H9 (cell line): ENCODE results near the gene NR0B2. TPM values are rescaled to one million over a fixed set of nuclear protein-coding genes. Genes with fewer than 3 reads are reported as not detected.

ENCODE experiments used
- DNase-seq: peaks from one replicate; pipeline ENCODE4 v3.0.0-alpha.2; 2017
- H2AFZ ChIP-seq: one replicate; pipeline ENCODE4 v1.6.1; 2013; ENCODE audit warnings: mild to moderate bottlenecking, low read length, control low read depth, moderate library complexity
- H2AK5ac ChIP-seq: 2 replicates; pipeline ENCODE4 v1.6.1; 2013; ENCODE audit warnings: low read length, control low read depth, mixed read lengths; ENCODE audit not compliant: insufficient read length
- H2BK120ac ChIP-seq: one replicate; pipeline ENCODE4 v1.6.1; 2013; ENCODE audit warnings: low read depth, mild to moderate bottlenecking, low read length, control low read depth, inconsistent platforms; ENCODE audit not compliant: poor library complexity, severe bottlenecking
- H2BK12ac ChIP-seq: 2 replicates; pipeline ENCODE4 v1.6.1; 2013; ENCODE audit warnings: low read length, control low read depth, mixed read lengths, low read depth; ENCODE audit not compliant: insufficient read length
- H2BK15ac ChIP-seq: 2 replicates; pipeline ENCODE4 v1.6.1; 2013; ENCODE audit warnings: low read depth, low read length, control low read depth
- H2BK20ac ChIP-seq: one replicate; pipeline ENCODE4 v1.6.1; 2013; ENCODE audit warnings: low read depth, mild to moderate bottlenecking, low read length, control low read depth, inconsistent platforms; ENCODE audit not compliant: poor library complexity, severe bottlenecking
- H2BK5ac ChIP-seq: 2 replicates; pipeline ENCODE4 v1.6.1; 2013; ENCODE audit warnings: low read length, control low read depth, mixed read lengths; ENCODE audit not compliant: insufficient read length
- H3K14ac ChIP-seq: 2 replicates; pipeline ENCODE4 v1.6.1; 2013; ENCODE audit warnings: low read length, control low read depth; ENCODE audit not compliant: insufficient read depth
- H3K18ac ChIP-seq: 2 replicates; pipeline ENCODE4 v1.6.1; 2013; ENCODE audit warnings: low read depth, mild to moderate bottlenecking, mixed read lengths, low read length, control low read depth; ENCODE audit not compliant: insufficient read length
- H3K23ac ChIP-seq: 2 replicates; pipeline ENCODE4 v1.6.1; 2013; ENCODE audit warnings: low read length, control low read depth, mixed read lengths, low read depth; ENCODE audit not compliant: insufficient read length
- H3K23me2 ChIP-seq: 2 replicates; pipeline ENCODE4 v1.6.1; 2013; ENCODE audit warnings: low read depth, mild to moderate bottlenecking, mixed read lengths, low read length, control low read depth; ENCODE audit not compliant: insufficient read length, poor library complexity, severe bottlenecking
- H3K27ac ChIP-seq: 2 replicates; pipeline ENCODE4 v1.5.1; 2013; ENCODE audit warnings: low read length, control low read depth, mixed read lengths, low read depth; ENCODE audit not compliant: insufficient read length
- H3K27me3 ChIP-seq: 2 replicates; pipeline ENCODE4 v1.6.1; 2013; ENCODE audit warnings: low read length, control low read depth, inconsistent platforms; ENCODE audit not compliant: insufficient read depth
- H3K4ac ChIP-seq: 2 replicates; pipeline ENCODE4 v1.6.1; 2013; ENCODE audit warnings: low read depth, mild to moderate bottlenecking, control low read depth, inconsistent platforms, low read length, moderate library complexity
- H3K4me1 ChIP-seq: 2 replicates; pipeline ENCODE4 v1.6.1; 2013; ENCODE audit warnings: low read length, control low read depth, inconsistent platforms; ENCODE audit not compliant: insufficient read depth
- H3K4me2 ChIP-seq: 2 replicates; pipeline ENCODE4 v1.6.1; 2013; ENCODE audit warnings: low read length, control low read depth, mixed read lengths; ENCODE audit not compliant: insufficient read length, insufficient read depth
- H3K56ac ChIP-seq: 2 replicates; pipeline ENCODE4 v1.6.1; 2013; ENCODE audit warnings: low read depth, mild to moderate bottlenecking, mixed read lengths, low read length, control low read depth; ENCODE audit not compliant: insufficient read length
- H3K79me1 ChIP-seq: 2 replicates; pipeline ENCODE4 v1.6.1; 2013; ENCODE audit warnings: low read depth, mild to moderate bottlenecking, moderate library complexity, low read length, control low read depth, inconsistent platforms; ENCODE audit not compliant: insufficient read depth, poor library complexity, severe bottlenecking
- H3K79me2 ChIP-seq: 2 replicates; pipeline ENCODE4 v1.6.1; 2013; ENCODE audit warnings: low read length, control low read depth, inconsistent platforms; ENCODE audit not compliant: insufficient read depth
- H3K9ac ChIP-seq: 2 replicates; pipeline ENCODE4 v1.6.1; 2013; ENCODE audit warnings: low read length, control low read depth, mixed read lengths; ENCODE audit not compliant: insufficient read length; ENCODE audit errors: extremely low read depth
- H3K9me3 ChIP-seq: one replicate; pipeline ENCODE4 v1.6.1; 2013; ENCODE audit warnings: low read depth, low read length, inconsistent platforms; ENCODE audit not compliant: control insufficient read depth
- H3T11ph ChIP-seq: one replicate; pipeline ENCODE4 v1.6.1; 2013; ENCODE audit warnings: mild to moderate bottlenecking, low read length, control low read depth, inconsistent platforms
- H4K20me1 ChIP-seq: one replicate; pipeline ENCODE4 v1.6.1; 2013; ENCODE audit not compliant: control insufficient read depth, insufficient read length, insufficient read depth
- H4K5ac ChIP-seq: 2 replicates; pipeline ENCODE4 v1.6.1; 2013; ENCODE audit warnings: low read depth, mild to moderate bottlenecking, mixed read lengths, low read length, control low read depth; ENCODE audit not compliant: insufficient read length
- H4K8ac ChIP-seq: replicated peaks from 2 replicates; pipeline ENCODE4 v1.6.1; 2013; ENCODE audit warnings: low read length, control low read depth, mixed read lengths, low read depth; ENCODE audit not compliant: insufficient read length
- H4K91ac ChIP-seq: 2 replicates; pipeline ENCODE4 v1.6.1; 2013; ENCODE audit warnings: low read depth, mild to moderate bottlenecking, moderate library complexity, mixed read lengths, low read length, control low read depth; ENCODE audit not compliant: insufficient read length
- H3K27ac Mint-ChIP-seq, 3 experiments: 2 replicates in 2 of 3; 3 replicates in 1 of 3; pipeline ENCODE4 v1.8.0; 2020 to 2021; ENCODE audit warnings: mixed read lengths in 3 of 3, mild to moderate bottlenecking in 1 of 3, moderate library complexity in 1 of 3
- H3K27me3 Mint-ChIP-seq: 2 replicates; pipeline ENCODE4 v1.8.0; 2021; ENCODE audit warnings: low read depth, mild to moderate bottlenecking, moderate library complexity, mixed read lengths
- H3K36me3 Mint-ChIP-seq, 3 experiments: 2 replicates in 2 of 3; 3 replicates in 1 of 3; pipeline ENCODE4 v1.8.0; 2020 to 2021; ENCODE audit warnings: low read depth in 3 of 3, mixed read lengths in 3 of 3; ENCODE audit not compliant: insufficient read depth in 1 of 3
- H3K4me1 Mint-ChIP-seq, 2 experiments: 2 replicates each; pipeline ENCODE4 v1.8.0; 2020; ENCODE audit warnings: mixed read lengths in 2 of 2
- H3K4me3 Mint-ChIP-seq, 2 experiments: 2 replicates in 1 of 2; 3 replicates in 1 of 2; pipeline ENCODE4 v1.8.0; 2020 to 2021; ENCODE audit warnings: mild to moderate bottlenecking in 2 of 2, mixed read lengths in 2 of 2, moderate library complexity in 1 of 2
- H3K9me3 Mint-ChIP-seq, 2 experiments: 2 replicates in 1 of 2; 3 replicates in 1 of 2; pipeline ENCODE4 v1.8.0; 2020; ENCODE audit warnings: mild to moderate bottlenecking in 2 of 2, mixed read lengths in 2 of 2, moderate library complexity in 1 of 2
- CTCF ChIP-seq: fragments of 200-600 bp; sonication (generic); conservative IDR thresholded peaks from 3 replicates; pipeline ENCODE4 v1.8.0; 2021; ENCODE audit warnings: antibody characterized with exemption, mild to moderate bottlenecking
- WGBS: extraction: QIAGEN DNeasy Blood & Tissue Kit; methylation state at CpG from one replicate; pipeline ENCODE4 v1.1.7; 2013; ENCODE audit warnings: missing lambda C conversion rate, low lambda C conversion rate, mixed read lengths; ENCODE audit not compliant: insufficient read length; ENCODE audit errors: extremely low coverage; 5-methylcytosine and 5-hydroxymethylcytosine counted together
- total RNA-seq: library from RNA; stranded (reverse); gene quantifications from 2 replicates; pipeline ENCODE4 v1.2.1, GENCODE V29; 2021

Gene NR0B2
- total RNA-seq, 1 experiment from 2014 or later, result not detected

- no peaks in the 10 kb centered on the region for H3K27me3 ChIP-seq
- H3K23ac ChIP-seq, result no peak within 1 kb of the TSS
- peak within 1 kb of the TSS; percentile 88 for H2AFZ ChIP-seq
- peak; percentile 88 for DNase-seq
- H2BK12ac ChIP-seq, result peak within 1 kb of the TSS; percentile 15
- no peak within 1 kb of the TSS for H2BK20ac ChIP-seq
- peaks cover 8% of the 10 kb centered on the region; the same call in 1 of the 2 replicates for H3K79me2 ChIP-seq
- H4K8ac ChIP-seq, result peak within 1 kb of the TSS; percentile 89
- H3K4me1 Mint-ChIP-seq, result peaks cover 10 to 13% of the 10 kb centered on the region in 2 experiments
- no peak within 1 kb of the TSS for H2AK5ac ChIP-seq
- H3K79me1 ChIP-seq, result peaks cover 5% of the 10 kb centered on the region
- H3T11ph ChIP-seq, result no peak within 1 kb of the TSS
- H2BK5ac ChIP-seq, result no peak within 1 kb of the TSS
- peak within 1 kb of the TSS; percentile 80 for H4K5ac ChIP-seq
- no peak within 1 kb of the TSS for H3K4ac ChIP-seq
- H3K27ac ChIP-seq, result peak within 1 kb of the TSS; percentile 40
- H4K20me1 ChIP-seq, result no peaks in the 10 kb centered on the region
- H3K14ac ChIP-seq, result peak within 1 kb of the TSS; percentile 65
- H4K91ac ChIP-seq, result peak within 1 kb of the TSS; percentile 62
- TF ChIP-seq CTCF, result no peak
- no peaks in the 10 kb centered on the region for H3K27me3 Mint-ChIP-seq
- H2BK15ac ChIP-seq, result no peak within 1 kb of the TSS
- peak within 1 kb of the TSS; percentile 91 for H3K4me2 ChIP-seq
- H3K9ac ChIP-seq, result peak within 1 kb of the TSS; percentile 73
- peak within 1 kb of the TSS; percentile 39 for H3K18ac ChIP-seq
- peak within 1 kb of the TSS; percentile 91 to 92 for H3K4me3 Mint-ChIP-seq
- H3K4me1 ChIP-seq, result peaks cover 5% of the 10 kb centered on the region; the same call in 1 of the 2 replicates
- H3K23me2 ChIP-seq, result peaks cover 12% of the 10 kb centered on the region
- peaks cover 2 to 25% (median 18%) of the 10 kb centered on the region in 3 experiments; a peak in 5 of 7 replicates for H3K36me3 Mint-ChIP-seq
- H3K9me3 ChIP-seq, result no peaks in the 10 kb centered on the region
- whole genome bisulfite sequencing, result no CpG with 5 or more reads among the region's 50 CpGs
- no peaks in the 10 kb centered on the region; a peak in 1 of 5 replicates for H3K9me3 Mint-ChIP-seq
- H3K56ac ChIP-seq, result no peak within 1 kb of the TSS
- H3K27ac Mint-ChIP-seq, result peak within 1 kb of the TSS; percentile 94 to 99 (median 96)
- H2BK120ac ChIP-seq, result no peak within 1 kb of the TSS
Observed at GRCh38 chr1:26900001-26900814, 13.6 kb downstream of the NR0B2 start, which contains the start of gene GPATCH3. GPATCH3 (minus strand) TSS chr1:26900467; CDS start chr1:26900442, 25 bp downstream.
